ENCODE results near the gene GIMAP4.

GIMAP4 gene

GRCh38 chr7:150556521-150557138 is 10.6 kb upstream of the GIMAP4 start:
- H3K4me3 ChIP-seq (ENCODE audit: insufficient read length, low read depth): no peak overlapping the region
- TF ChIP-seq ZNF274 (IDR thresholded peaks at IDR 0.05; ENCODE audit: low read depth, low read length): no peak
- TF ChIP-seq YY1 (IDR thresholded peaks at IDR 0.05; ENCODE audit: insufficient read depth, insufficient read length): no peak
- no peak for TF ChIP-seq SUZ12 (IDR thresholded peaks at IDR 0.05; ENCODE audit: extremely low read depth, insufficient read depth, insufficient read length)
- H3K9me3 ChIP-seq (ENCODE audit: insufficient read depth, low read length): peaks cover 14% of the 10 kb centered on the region; the same call in 1 of the 2 replicates
- no peaks in the 10 kb centered on the region for H3K27me3 ChIP-seq (ENCODE audit: insufficient read depth, insufficient read length)
- no peak for DNase-seq (ENCODE audit: low read depth, low spot score)
- H3K9ac ChIP-seq (ENCODE audit: insufficient read length, low read depth): no peak overlapping the region
- H3K4me1 ChIP-seq (ENCODE audit: insufficient read depth, insufficient read length): no peaks in the 10 kb centered on the region
- H3K36me3 ChIP-seq (ENCODE audit: insufficient read depth, insufficient read length, low read length): no peaks in the 10 kb centered on the region

- H3K9ac ChIP-seq (ENCODE audit: insufficient read length, low read depth): no peak overlapping the region
- peaks cover 14% of the 10 kb centered on the region; the same call in 1 of the 2 replicates for H3K9me3 ChIP-seq (ENCODE audit: insufficient read depth, low read length)
- DNase-seq (ENCODE audit: low read depth, low spot score): no peak
- no peaks in the 10 kb centered on the region for H3K36me3 ChIP-seq (ENCODE audit: insufficient read depth, insufficient read length, low read length)
- H3K27me3 ChIP-seq (ENCODE audit: insufficient read depth, insufficient read length): no peaks in the 10 kb centered on the region
- TF ChIP-seq YY1 (IDR thresholded peaks at IDR 0.05; ENCODE audit: insufficient read depth, insufficient read length) (no peak), SUZ12 (IDR thresholded peaks at IDR 0.05; ENCODE audit: extremely low read depth, insufficient read depth, insufficient read length) (no peak), ZNF274 (IDR thresholded peaks at IDR 0.05; ENCODE audit: low read depth, low read length) (no peak)
- no peak overlapping the region for H3K4me3 ChIP-seq (ENCODE audit: insufficient read length, low read depth)
- H3K4me1 ChIP-seq (ENCODE audit: insufficient read depth, insufficient read length): no peaks in the 10 kb centered on the region
Measured at GRCh38 chr7:150560486-150560885, 6.7 kb upstream of the GIMAP4 start.

GRCh38 chr7:150562919-150563318 is 4.3 kb upstream of the GIMAP4 start:
- no peak for TF ChIP-seq YY1 (IDR thresholded peaks at IDR 0.05; ENCODE audit: insufficient read depth, insufficient read length)
- TF ChIP-seq ZNF274 (IDR thresholded peaks at IDR 0.05; ENCODE audit: low read depth, low read length): no peak
- no peak for TF ChIP-seq SUZ12 (IDR thresholded peaks at IDR 0.05; ENCODE audit: extremely low read depth, insufficient read depth, insufficient read length)
- H3K9ac ChIP-seq (ENCODE audit: insufficient read length, low read depth): no peak overlapping the region
- no peaks in the 10 kb centered on the region for H3K36me3 ChIP-seq (ENCODE audit: insufficient read depth, insufficient read length, low read length)
- no peaks in the 10 kb centered on the region for H3K27me3 ChIP-seq (ENCODE audit: insufficient read depth, insufficient read length)
- no peaks in the 10 kb centered on the region for H3K4me1 ChIP-seq (ENCODE audit: insufficient read depth, insufficient read length)
- peaks cover 14% of the 10 kb centered on the region; the same call in 1 of the 2 replicates for H3K9me3 ChIP-seq (ENCODE audit: insufficient read depth, low read length)
- DNase-seq (ENCODE audit: low read depth, low spot score): no peak
- no peak overlapping the region for H3K4me3 ChIP-seq (ENCODE audit: insufficient read length, low read depth)

GRCh38 chr7:150564006-150564405 is 3.2 kb upstream of the GIMAP4 start:
- H3K9ac ChIP-seq (ENCODE audit: insufficient read length, low read depth): no peak overlapping the region
- no peaks in the 10 kb centered on the region for H3K36me3 ChIP-seq (ENCODE audit: insufficient read depth, insufficient read length, low read length)
- H3K4me3 ChIP-seq (ENCODE audit: insufficient read length, low read depth): no peak overlapping the region
- TF ChIP-seq SUZ12 (IDR thresholded peaks at IDR 0.05; ENCODE audit: extremely low read depth, insufficient read depth, insufficient read length) (no peak), YY1 (IDR thresholded peaks at IDR 0.05; ENCODE audit: insufficient read depth, insufficient read length) (no peak), ZNF274 (IDR thresholded peaks at IDR 0.05; ENCODE audit: low read depth, low read length) (no peak)
- H3K27me3 ChIP-seq (ENCODE audit: insufficient read depth, insufficient read length): no peaks in the 10 kb centered on the region
- no peaks in the 10 kb centered on the region for H3K4me1 ChIP-seq (ENCODE audit: insufficient read depth, insufficient read length)
- no peak for DNase-seq (ENCODE audit: low read depth, low spot score)
- peaks cover 9% of the 10 kb centered on the region; the same call in 1 of the 2 replicates for H3K9me3 ChIP-seq (ENCODE audit: insufficient read depth, low read length)

- TF ChIP-seq ZNF274 (IDR thresholded peaks at IDR 0.05; ENCODE audit: low read depth, low read length): no peak
- TF ChIP-seq YY1 (IDR thresholded peaks at IDR 0.05; ENCODE audit: insufficient read depth, insufficient read length): no peak
- no peak for TF ChIP-seq SUZ12 (IDR thresholded peaks at IDR 0.05; ENCODE audit: extremely low read depth, insufficient read depth, insufficient read length)
- no peak for DNase-seq (ENCODE audit: low read depth, low spot score)
- no peaks in the 10 kb centered on the region for H3K4me1 ChIP-seq (ENCODE audit: insufficient read depth, insufficient read length)
- H3K9me3 ChIP-seq (ENCODE audit: insufficient read depth, low read length): peaks cover 9% of the 10 kb centered on the region; the same call in 1 of the 2 replicates
- H3K9ac ChIP-seq (ENCODE audit: insufficient read length, low read depth): no peak overlapping the region
- H3K27me3 ChIP-seq (ENCODE audit: insufficient read depth, insufficient read length): no peaks in the 10 kb centered on the region
- H3K36me3 ChIP-seq (ENCODE audit: insufficient read depth, insufficient read length, low read length): no peaks in the 10 kb centered on the region
- H3K4me3 ChIP-seq (ENCODE audit: insufficient read length, low read depth): no peak overlapping the region
Measured at GRCh38 chr7:150564566-150564965, 2.6 kb upstream of the GIMAP4 start.

- Histone ChIP-seq H3K27me3 (ENCODE audit: insufficient read depth, insufficient read length) (no peaks in the 10 kb centered on the region), H3K36me3 (ENCODE audit: insufficient read depth, insufficient read length, low read length) (no peaks in the 10 kb centered on the region)
- DNase-seq (ENCODE audit: low read depth, low spot score): no peak
Measured at GRCh38 chr7:150565239-150565638, 2.0 kb upstream of the GIMAP4 start.

GRCh38 chr7:150566123-150566522 is 1.1 kb upstream of the GIMAP4 start:
- Histone ChIP-seq H3K4me3 (ENCODE audit: insufficient read length, low read depth) (no peak overlapping the region), H3K9ac (ENCODE audit: insufficient read length, low read depth) (no peak overlapping the region), H3K36me3 (ENCODE audit: insufficient read depth, insufficient read length, low read length) (no peaks in the 10 kb centered on the region), H3K27me3 (ENCODE audit: insufficient read depth, insufficient read length) (no peaks in the 10 kb centered on the region), H3K4me1 (ENCODE audit: insufficient read depth, insufficient read length) (no peaks in the 10 kb centered on the region), H3K9me3 (ENCODE audit: insufficient read depth, low read length) (no peaks in the 10 kb centered on the region)
- DNase-seq (ENCODE audit: low read depth, low spot score): peak; percentile 35
- TF ChIP-seq ZNF274 (IDR thresholded peaks at IDR 0.05; ENCODE audit: low read depth, low read length) (no peak), YY1 (IDR thresholded peaks at IDR 0.05; ENCODE audit: insufficient read depth, insufficient read length) (no peak), SUZ12 (IDR thresholded peaks at IDR 0.05; ENCODE audit: extremely low read depth, insufficient read depth, insufficient read length) (no peak)

More at GRCh38 chr7:150565239-150565638, 2.0 kb upstream of the GIMAP4 start:
- Histone ChIP-seq H3K9me3 (ENCODE audit: insufficient read depth, low read length) (peaks cover 8% of the 10 kb centered on the region; the same call in 1 of the 2 replicates), H3K9ac (ENCODE audit: insufficient read length, low read depth) (no peak overlapping the region), H3K4me3 (ENCODE audit: insufficient read length, low read depth) (no peak overlapping the region), H3K4me1 (ENCODE audit: insufficient read depth, insufficient read length) (no peaks in the 10 kb centered on the region)
- TF ChIP-seq YY1 (IDR thresholded peaks at IDR 0.05; ENCODE audit: insufficient read depth, insufficient read length) (no peak), SUZ12 (IDR thresholded peaks at IDR 0.05; ENCODE audit: extremely low read depth, insufficient read depth, insufficient read length) (no peak), ZNF274 (IDR thresholded peaks at IDR 0.05; ENCODE audit: low read depth, low read length) (no peak)

All from NT2/D1 (cell line).